OCI-LY7 (cell line): ENCODE measurements around the gene SCUBE2.

ENCODE experiments used
- CTCF ChIP-seq: fragments of 200-600 bp; sonication (generic); conservative IDR thresholded peaks from 2 replicates; pipeline ENCODE4 v1.5.1; 2014; ENCODE audit warnings: mild to moderate bottlenecking, antibody characterized with exemption, low read length, moderate library complexity, mixed read lengths
- EZH2phosphoT487 ChIP-seq: fragments of 200-600 bp; sonication (generic); IDR thresholded peaks from 2 replicates; pipeline ENCODE4 v1.6.1; 2018; ENCODE audit warnings: low read depth, borderline replicate concordance, mild to moderate bottlenecking, mixed run types, antibody characterized with exemption, low read length, moderate library complexity, mixed read lengths

- TF ChIP-seq CTCF (no peak), EZH2phosphoT487 (no peak)
Observed at GRCh38 chr11:9039198-9039597, 52.2 kb downstream of the SCUBE2 start.
